ENCODE data around the gene BPI. TPM values are rescaled to one million over a fixed set of nuclear protein-coding genes. Genes with fewer than 3 reads are reported as not detected.

BPI gene
- total RNA-seq, 1 experiment from 2014 or later = not detected

DNA sequence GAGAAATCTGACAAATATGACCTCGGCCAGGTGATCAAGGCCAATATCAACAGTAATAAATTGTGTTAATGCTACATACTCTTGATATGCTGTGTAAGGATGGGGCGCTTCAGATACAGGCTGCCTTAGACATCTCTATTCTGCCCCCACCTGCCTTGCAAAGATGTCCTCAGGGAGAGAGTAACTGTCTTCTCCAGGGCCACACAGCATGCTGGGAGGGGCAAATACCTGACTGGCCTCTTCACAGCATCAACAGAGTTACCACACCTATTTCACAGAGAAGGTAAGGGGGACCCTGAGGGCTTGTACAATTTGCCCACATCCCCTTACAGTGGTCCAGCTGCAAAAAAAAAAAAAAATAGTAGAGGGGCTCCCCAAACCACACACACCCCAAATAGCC, 26.3 kb upstream of the BPI start:
- no peak overlapping the region for H3K4me2 ChIP-seq (ENCODE audit: low read length)
- no peaks in the 10 kb centered on the region for H3K79me2 ChIP-seq (ENCODE audit: insufficient read depth, low read length)
- H3K9me2 ChIP-seq (ENCODE audit: insufficient read depth) = no peaks in the 10 kb centered on the region
- H3K27me3 ChIP-seq (ENCODE audit: insufficient read depth, low read length) = no peaks in the 10 kb centered on the region
- BruUV-seq (replicated peaks) = no TSS peak
- no peak overlapping the region for H2AFZ ChIP-seq (ENCODE audit: low read depth, low read length, poor library complexity, severe bottlenecking)
- H3K9me3 ChIP-seq (ENCODE audit: control insufficient read depth in 1 of 2, insufficient read depth in 1 of 2, low read depth in 1 of 2, low read length in 2 of 2) = no peaks in the 10 kb centered on the region; a peak in 1 of 4 replicates
- DNase-seq (ENCODE audit: low read depth, low spot score) (no peak), ATAC-seq (no peak)
- TF ChIP-seq SIN3A (IDR thresholded peaks at IDR 0.05; ENCODE audit: low read depth) = no peak
- TF ChIP-seq POLR2A (IDR thresholded peaks at IDR 0.05; ENCODE audit: borderline replicate concordance, extremely low read depth, insufficient read depth, insufficient read length) = no peak
- TF ChIP-seq RAD21 (IDR thresholded peaks at IDR 0.05; ENCODE audit: low read depth) = no peak
- TF ChIP-seq TCF7L2 (IDR thresholded peaks at IDR 0.05; ENCODE audit: borderline replicate concordance, extremely low read depth, insufficient read depth, insufficient read length) = no peak
- TF ChIP-seq, protein P1, sequence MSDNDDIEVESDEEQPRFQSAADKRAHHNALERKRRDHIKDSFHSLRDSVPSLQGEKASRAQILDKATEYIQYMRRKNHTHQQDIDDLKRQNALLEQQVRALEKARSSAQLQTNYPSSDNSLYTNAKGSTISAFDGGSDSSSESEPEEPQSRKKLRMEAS (IDR thresholded peaks at IDR 0.05) = no peak
- no peak overlapping the region for H3K27ac ChIP-seq (ENCODE audit: low read depth, low read length)
- CTCF ChIA-PET = no interaction called here
- peaks cover 11 to 37% of the 10 kb centered on the region in 2 experiments for H3K4me1 ChIP-seq (ENCODE audit: control insufficient read depth in 1 of 2, insufficient read depth in 2 of 2, low read length in 2 of 2)
- H3K4me3 ChIP-seq (replicated peaks in 1 of 2; ENCODE audit: low read depth in 1 of 2, low read length in 2 of 2) = no peak overlapping the region
- no peaks in the 10 kb centered on the region for H3K36me3 ChIP-seq (ENCODE audit: control insufficient read depth in 1 of 2, insufficient read depth in 2 of 2, low read length in 2 of 2)
- intact Hi-C loops (cut with micrococcal nuclease) = no loop called here
- H3K9ac ChIP-seq (ENCODE audit: low read length) = no peak overlapping the region
- RAD21 ChIA-PET (ENCODE audit: low non-redundant PET in 1 of 2, low total read pairs in 2 of 2, uncharacterized antibody in 2 of 2, unreplicated experiment in 2 of 2) = no interaction called here
- no peaks in the 10 kb centered on the region for H4K20me1 ChIP-seq (ENCODE audit: insufficient read depth)
- POLR2A ChIA-PET = no interaction called here

DNA sequence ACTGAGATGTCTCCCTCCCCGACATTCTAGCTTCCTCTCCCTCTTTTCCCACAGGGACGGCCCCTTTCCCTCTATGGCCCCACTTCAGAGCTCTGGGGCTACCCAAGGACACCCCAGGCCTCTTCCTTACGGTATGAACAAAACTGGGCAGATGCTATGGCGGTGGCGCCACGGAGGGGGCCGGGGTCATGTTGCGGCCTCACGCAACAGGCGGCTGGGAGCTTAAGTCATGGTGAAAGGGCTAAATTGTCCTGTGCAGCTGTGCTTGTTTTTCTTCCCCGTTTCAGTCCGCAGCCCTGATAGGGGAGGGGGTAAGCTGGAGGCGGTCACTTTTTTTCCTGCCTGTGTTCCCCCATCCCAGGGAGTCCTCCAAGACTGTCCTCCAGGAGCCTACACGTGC, 25.8 kb upstream of the BPI start:
- intact Hi-C loops (cut with micrococcal nuclease) = no loop called here
- TF ChIP-seq CBX3 (IDR thresholded peaks at IDR 0.05; ENCODE audit: low read depth) = no peak
- TF ChIP-seq, protein P1 (IDR thresholded peaks at IDR 0.05) = no peak
- TF ChIP-seq ZNF274 (IDR thresholded peaks at IDR 0.05; ENCODE audit: low read depth, low read length) = no peak
- no peak for TF ChIP-seq SRF (IDR thresholded peaks at IDR 0.05; ENCODE audit: low read depth)
- TF ChIP-seq, protein P2, sequence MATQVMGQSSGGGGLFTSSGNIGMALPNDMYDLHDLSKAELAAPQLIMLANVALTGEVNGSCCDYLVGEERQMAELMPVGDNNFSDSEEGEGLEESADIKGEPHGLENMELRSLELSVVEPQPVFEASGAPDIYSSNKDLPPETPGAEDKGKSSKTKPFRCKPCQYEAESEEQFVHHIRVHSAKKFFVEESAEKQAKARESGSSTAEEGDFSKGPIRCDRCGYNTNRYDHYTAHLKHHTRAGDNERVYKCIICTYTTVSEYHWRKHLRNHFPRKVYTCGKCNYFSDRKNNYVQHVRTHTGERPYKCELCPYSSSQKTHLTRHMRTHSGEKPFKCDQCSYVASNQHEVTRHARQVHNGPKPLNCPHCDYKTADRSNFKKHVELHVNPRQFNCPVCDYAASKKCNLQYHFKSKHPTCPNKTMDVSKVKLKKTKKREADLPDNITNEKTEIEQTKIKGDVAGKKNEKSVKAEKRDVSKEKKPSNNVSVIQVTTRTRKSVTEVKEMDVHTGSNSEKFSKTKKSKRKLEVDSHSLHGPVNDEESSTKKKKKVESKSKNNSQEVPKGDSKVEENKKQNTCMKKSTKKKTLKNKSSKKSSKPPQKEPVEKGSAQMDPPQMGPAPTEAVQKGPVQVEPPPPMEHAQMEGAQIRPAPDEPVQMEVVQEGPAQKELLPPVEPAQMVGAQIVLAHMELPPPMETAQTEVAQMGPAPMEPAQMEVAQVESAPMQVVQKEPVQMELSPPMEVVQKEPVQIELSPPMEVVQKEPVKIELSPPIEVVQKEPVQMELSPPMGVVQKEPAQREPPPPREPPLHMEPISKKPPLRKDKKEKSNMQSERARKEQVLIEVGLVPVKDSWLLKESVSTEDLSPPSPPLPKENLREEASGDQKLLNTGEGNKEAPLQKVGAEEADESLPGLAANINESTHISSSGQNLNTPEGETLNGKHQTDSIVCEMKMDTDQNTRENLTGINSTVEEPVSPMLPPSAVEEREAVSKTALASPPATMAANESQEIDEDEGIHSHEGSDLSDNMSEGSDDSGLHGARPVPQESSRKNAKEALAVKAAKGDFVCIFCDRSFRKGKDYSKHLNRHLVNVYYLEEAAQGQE (IDR thresholded peaks at IDR 0.05; ENCODE audit: low read depth) = no peak
- no peak for TF ChIP-seq TCF7L2 (IDR thresholded peaks at IDR 0.05; ENCODE audit: borderline replicate concordance, extremely low read depth, insufficient read depth, insufficient read length)
- no peaks in the 10 kb centered on the region for H3K27me3 ChIP-seq (ENCODE audit: insufficient read depth, low read length)
- H4K20me1 ChIP-seq (ENCODE audit: insufficient read depth) = no peaks in the 10 kb centered on the region
- RAD21 ChIA-PET (ENCODE audit: low non-redundant PET in 1 of 2, low total read pairs in 2 of 2, uncharacterized antibody in 2 of 2, unreplicated experiment in 2 of 2) = no interaction called here
- no peak overlapping the region for H3K4me3 ChIP-seq (replicated peaks in 1 of 2; ENCODE audit: low read depth in 1 of 2, low read length in 2 of 2)
- ATAC-seq = no peak
- CTCF ChIA-PET = no interaction called here
- DNase-seq (ENCODE audit: low read depth, low spot score) = no peak
- no peaks in the 10 kb centered on the region; a peak in 1 of 4 replicates for H3K9me3 ChIP-seq (ENCODE audit: control insufficient read depth in 1 of 2, insufficient read depth in 1 of 2, low read depth in 1 of 2, low read length in 2 of 2)
- no peaks in the 10 kb centered on the region for H3K9me2 ChIP-seq (ENCODE audit: insufficient read depth)
- no peak overlapping the region for H3K27ac ChIP-seq (ENCODE audit: low read depth, low read length)
- H3K36me3 ChIP-seq (ENCODE audit: control insufficient read depth in 1 of 2, insufficient read depth in 2 of 2, low read length in 2 of 2) = no peaks in the 10 kb centered on the region
- H3K79me2 ChIP-seq (ENCODE audit: insufficient read depth, low read length) = no peaks in the 10 kb centered on the region
- H2AFZ ChIP-seq (ENCODE audit: low read depth, low read length, poor library complexity, severe bottlenecking) = no peak overlapping the region
- no peak overlapping the region for H3K4me2 ChIP-seq (ENCODE audit: low read length)
- peaks cover 7 to 32% of the 10 kb centered on the region in 2 experiments for H3K4me1 ChIP-seq (ENCODE audit: control insufficient read depth in 1 of 2, insufficient read depth in 2 of 2, low read length in 2 of 2)
- no peak overlapping the region for H3K9ac ChIP-seq (ENCODE audit: low read length)
- POLR2A ChIA-PET = no interaction called here
- no TSS peak for BruUV-seq (replicated peaks)
